T-cell (primary cell): ENCODE results near the gene OR51M1. TPM values are rescaled to one million over a fixed set of nuclear protein-coding genes. Genes with fewer than 3 reads are reported as not detected.
"Not testable (repeated sequence)": the region's sequence is repeated elsewhere in the genome, so short reads cannot be mapped to it uniquely, and the experiment has no call there.

ENCODE experiments used
- ATAC-seq, 4 experiments: fragments of 200-7000 bp in 3 of 4; fragments of 150-1000 bp in 1 of 4; cut with Tn5 transposase; replicated peaks in 1 of 4; 1 replicate in 3 of 4; 2 replicates in 1 of 4; pipeline ENCODE4 v1.10.0; 2021; ENCODE audit warnings: moderate library complexity in 3 of 4, mild to moderate bottlenecking in 2 of 4, moderate number of reproducible peaks in 1 of 4
- CTCF ChIA-PET, 2 donors: fragments of 300-600 bp; sonication (Branson Sonifier 250); formaldehyde crosslinking; loops; one replicate each; lab custom pipeline; 2022; ENCODE audit warnings: antibody characterized with exemption in 2 of 2; lab: Charles Lee
- POLR2A ChIA-PET, 2 donors: fragments of 300-600 bp; sonication (Branson Sonifier 250); formaldehyde crosslinking; loops; one replicate each; lab custom pipeline; 2022; ENCODE audit warnings: antibody characterized with exemption in 2 of 2; lab: Charles Lee
- DNase-seq, 35 experiments: peaks; one replicate each; pipeline versions ENCODE4 v3.0.0 to v3.0.0-alpha.2; 2013 to 2023
- H3K27ac ChIP-seq: one replicate; pipeline ENCODE4 v1.5.1; 2013; ENCODE audit warnings: low read length
- H3K27me3 ChIP-seq, 2 experiments: replicated peaks in 1 of 2; 1 replicate in 1 of 2; 2 replicates in 1 of 2; pipeline versions ENCODE4 v1.6.1 to v1.7.0; 2013; ENCODE audit warnings: low read length in 1 of 2, mixed read lengths in 1 of 2; ENCODE audit not compliant: control insufficient read depth in 2 of 2, insufficient read depth in 2 of 2; ENCODE audit errors: extremely low read depth in 1 of 2
- H3K36me3 ChIP-seq, 2 donors: 1 replicate in 1 of 2; 2 replicates in 1 of 2; pipeline versions ENCODE4 v1.6.1 to v1.7.0; 2013; ENCODE audit warnings: low read length in 1 of 2; ENCODE audit not compliant: control insufficient read depth in 2 of 2, insufficient read depth in 1 of 2; ENCODE audit errors: extremely low read depth in 1 of 2
- H3K4me1 ChIP-seq, 2 experiments: 1 replicate in 1 of 2; 2 replicates in 1 of 2; pipeline versions ENCODE4 v1.6.1 to v1.7.0; 2013; ENCODE audit warnings: low read length in 2 of 2, mixed read lengths in 1 of 2; ENCODE audit not compliant: insufficient read depth in 2 of 2, control insufficient read depth in 1 of 2; ENCODE audit errors: extremely low read depth in 1 of 2
- H3K4me3 ChIP-seq, 2 donors: 1 replicate in 1 of 2; 2 replicates in 1 of 2; pipeline versions ENCODE4 v1.5.1 to v1.7.0; 2013; ENCODE audit warnings: mild to moderate bottlenecking in 2 of 2, low read length in 1 of 2, moderate library complexity in 1 of 2; ENCODE audit not compliant: control insufficient read depth in 1 of 2; ENCODE audit errors: extremely low read depth in 1 of 2
- H3K9me3 ChIP-seq: 2 replicates; pipeline ENCODE4 v1.7.0; 2013
- H3K27ac Mint-ChIP-seq, 2 donors: one replicate each; pipeline ENCODE4 v1.8.0; 2020 to 2021; ENCODE audit warnings: mild to moderate bottlenecking in 2 of 2, mixed read lengths in 2 of 2
- H3K27me3 Mint-ChIP-seq, 2 donors: one replicate each; pipeline ENCODE4 v1.8.0; 2021 to 2022; ENCODE audit warnings: mixed read lengths in 2 of 2
- H3K36me3 Mint-ChIP-seq: one replicate; pipeline ENCODE4 v1.8.0; 2021; ENCODE audit warnings: mixed read lengths
- H3K4me1 Mint-ChIP-seq, 3 donors: one replicate each; pipeline ENCODE4 v1.8.0; 2020 to 2022; ENCODE audit warnings: mixed read lengths in 3 of 3, mild to moderate bottlenecking in 1 of 3
- H3K4me3 Mint-ChIP-seq, 3 donors: one replicate each; pipeline ENCODE4 v1.8.0; 2020 to 2022; ENCODE audit warnings: mild to moderate bottlenecking in 3 of 3, mixed read lengths in 3 of 3, moderate library complexity in 3 of 3
- H3K9me3 Mint-ChIP-seq, 3 donors: one replicate each; pipeline ENCODE4 v1.8.0; 2020 to 2022; ENCODE audit warnings: mixed read lengths in 3 of 3
- WGBS: methylation state at CpG from one replicate; pipeline ENCODE4 v1.1.5; 2013; ENCODE audit warnings: missing lambda C conversion rate; ENCODE audit not compliant: insufficient coverage; 5-methylcytosine and 5-hydroxymethylcytosine counted together
- total RNA-seq, 35 experiments: library from RNA in 6 of 35; stranded (reverse) in 6 of 35; fragments of 120-200 nt in 1 of 35; gene quantifications; one replicate each; pipeline versions ENCODE4 v1.2.1 to v1.2.4 and lab custom pipeline; 2013 to 2026

OR51M1 gene
- total RNA-seq, 5 donors from 2014 or later (not counting 1 experiment from before 2014, with no cell fraction given), result not detected

DNA sequence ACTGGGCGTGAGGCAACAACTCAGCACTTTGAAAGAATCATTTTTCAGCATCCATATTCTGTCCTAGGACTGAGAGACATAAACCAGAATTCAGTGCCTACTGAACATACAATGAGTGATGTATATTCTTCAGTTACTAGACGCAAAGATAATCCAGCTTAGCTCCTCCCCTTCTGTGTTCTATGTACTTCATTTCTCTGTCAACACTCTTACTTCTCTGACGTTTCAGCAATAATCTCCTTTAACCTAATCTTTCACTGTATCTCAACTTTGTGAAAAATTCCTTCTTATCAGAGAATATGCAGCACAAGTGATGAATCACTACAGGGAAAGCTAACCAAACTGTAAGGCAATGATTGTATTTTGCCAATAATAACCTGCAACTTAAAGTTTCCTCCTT, 37.8 kb upstream of the OR51M1 start:
- H3K4me1 ChIP-seq, result no peaks in the 10 kb centered on the region
- H3K36me3 ChIP-seq, result no peaks in the 10 kb centered on the region
- WGBS, result 94% methylated on average over 2 of the region's 3 CpGs
- no peak overlapping the region for H3K4me3 ChIP-seq
- ChIA-PET POLR2A (no interaction called here), CTCF (no interaction called here)
- Mint-ChIP-seq H3K36me3 (no peaks in the 10 kb centered on the region), H3K4me1 (no peaks in the 10 kb centered on the region), H3K9me3 (no peaks in the 10 kb centered on the region), H3K4me3 (no peak overlapping the region), H3K27me3 (peaks cover 3 to 19% of the 10 kb centered on the region in 2 donors), H3K27ac (no peak overlapping the region)
- no peak overlapping the region for H3K27ac ChIP-seq
- DNase-seq (no peak), ATAC-seq (no peak)
- no peaks in the 10 kb centered on the region for H3K9me3 ChIP-seq
- no peaks in the 10 kb centered on the region for H3K27me3 ChIP-seq

DNA sequence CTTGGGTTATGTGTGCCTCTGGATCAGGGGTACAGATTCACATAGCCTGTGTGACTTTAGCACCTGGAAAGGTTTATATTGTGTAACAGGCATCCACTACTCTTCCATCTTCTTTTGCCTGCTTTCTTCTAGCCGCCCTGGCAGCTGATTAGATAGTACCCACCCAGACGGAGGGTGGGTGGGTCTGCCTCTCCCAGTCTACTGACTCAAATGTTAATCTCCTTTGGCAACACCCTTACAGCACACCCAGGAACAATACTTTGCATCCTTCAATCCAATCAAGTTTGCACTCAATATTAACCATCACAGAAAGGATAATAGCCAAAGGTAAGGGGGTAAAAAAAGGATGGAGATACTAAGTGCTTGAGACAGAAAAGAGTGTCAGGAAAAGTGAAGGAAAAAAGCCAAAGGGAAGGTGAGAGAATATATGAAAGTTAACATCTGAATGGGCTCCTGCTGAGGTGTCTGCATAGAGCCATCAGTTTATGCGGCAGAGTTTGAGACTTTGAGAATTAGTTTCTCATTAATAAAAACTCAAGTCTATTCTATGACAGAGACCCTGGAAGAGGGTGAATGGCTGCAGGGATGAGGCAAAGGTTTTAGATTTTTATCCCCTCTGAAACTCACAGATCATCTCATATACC, 34.9 kb upstream of the OR51M1 start:
- no peak overlapping the region for H3K27ac ChIP-seq
- H3K4me1 Mint-ChIP-seq, result no peaks in the 10 kb centered on the region
- H3K4me3 Mint-ChIP-seq, result no peak overlapping the region
- H3K36me3 ChIP-seq, result no peaks in the 10 kb centered on the region
- no peak for DNase-seq
- peaks cover 0 to 11% (median 0%) of the 10 kb centered on the region in 3 donors for H3K9me3 Mint-ChIP-seq
- no peaks in the 10 kb centered on the region for H3K27me3 ChIP-seq
- WGBS, result no CpG with 5 or more reads among the region's 3 CpGs
- ChIA-PET POLR2A (no interaction called here), CTCF (no interaction called here)
- H3K27ac Mint-ChIP-seq, result no peak overlapping the region
- no peak for ATAC-seq
- H3K36me3 Mint-ChIP-seq, result no peaks in the 10 kb centered on the region
- no peaks in the 10 kb centered on the region for H3K4me1 ChIP-seq
- no peaks in the 10 kb centered on the region for H3K9me3 ChIP-seq
- H3K4me3 ChIP-seq, result no peak overlapping the region
- peaks cover 5 to 21% of the 10 kb centered on the region in 2 donors for H3K27me3 Mint-ChIP-seq

DNA sequence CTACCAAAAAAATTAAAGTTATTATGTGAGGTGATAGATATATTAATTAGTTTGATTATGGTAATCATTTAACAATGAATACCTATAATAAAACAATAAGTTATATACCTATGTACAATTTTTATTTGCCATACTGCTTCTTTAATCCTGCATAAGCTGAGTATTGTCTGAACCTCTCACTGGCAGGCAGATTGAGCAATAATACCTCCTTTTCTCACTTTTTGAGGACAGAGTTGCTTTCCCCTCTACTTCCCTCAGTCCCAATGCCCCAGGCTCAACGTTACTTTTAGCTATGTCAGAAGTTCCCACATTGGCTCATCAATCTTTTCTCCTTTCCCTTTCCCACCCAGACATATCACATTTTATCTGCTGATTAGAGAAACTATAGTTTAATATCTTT, 34.1 kb upstream of the OR51M1 start:
- Histone ChIP-seq H3K4me3 (no peak overlapping the region), H3K9me3 (no peaks in the 10 kb centered on the region), H3K36me3 (no peaks in the 10 kb centered on the region), H3K27me3 (peaks cover 0 to 2% of the 10 kb centered on the region in 2 experiments), H3K4me1 (no peaks in the 10 kb centered on the region), H3K27ac (no peak overlapping the region)
- Mint-ChIP-seq H3K36me3 (no peaks in the 10 kb centered on the region), H3K4me3 (no peak overlapping the region), H3K4me1 (no peaks in the 10 kb centered on the region), H3K9me3 (peaks cover 0 to 11% (median 0%) of the 10 kb centered on the region in 3 donors), H3K27me3 (peaks cover 6 to 18% of the 10 kb centered on the region in 2 donors), H3K27ac (no peak overlapping the region)
- DNase-seq (no peak), ATAC-seq (no peak)
- no CpG with 5 or more reads among the region's 1 CpG for WGBS
- CTCF ChIA-PET, result no interaction called here
- POLR2A ChIA-PET, result no interaction called here

DNA sequence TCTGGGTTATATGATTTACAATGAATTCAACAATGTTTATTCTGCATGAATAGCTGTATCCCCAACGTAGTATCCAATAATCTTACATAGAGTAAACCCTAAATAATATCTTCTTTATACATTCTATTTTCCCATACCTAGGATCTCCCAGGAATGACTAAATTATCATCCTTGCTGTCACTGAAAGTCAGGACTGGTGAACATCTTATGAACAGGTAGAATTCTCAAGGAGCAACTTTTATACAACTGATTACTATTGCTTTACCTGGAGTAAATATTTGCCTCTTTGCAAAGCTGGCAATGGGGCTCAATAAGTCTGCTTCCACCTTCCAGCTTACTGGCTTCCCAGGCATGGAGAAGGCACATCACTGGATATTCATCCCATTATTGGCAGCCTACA, 32.4 kb upstream of the OR51M1 start, which contains the start of gene OR51B6:
Gene OR51B6 (plus strand): TSS at position 301 of the 400 bp plus-strand sequence. CDS start 0 bp downstream, at position 301.
- ATAC-seq, result no peak
- H3K4me1 ChIP-seq, result no peaks in the 10 kb centered on the region

DNA sequence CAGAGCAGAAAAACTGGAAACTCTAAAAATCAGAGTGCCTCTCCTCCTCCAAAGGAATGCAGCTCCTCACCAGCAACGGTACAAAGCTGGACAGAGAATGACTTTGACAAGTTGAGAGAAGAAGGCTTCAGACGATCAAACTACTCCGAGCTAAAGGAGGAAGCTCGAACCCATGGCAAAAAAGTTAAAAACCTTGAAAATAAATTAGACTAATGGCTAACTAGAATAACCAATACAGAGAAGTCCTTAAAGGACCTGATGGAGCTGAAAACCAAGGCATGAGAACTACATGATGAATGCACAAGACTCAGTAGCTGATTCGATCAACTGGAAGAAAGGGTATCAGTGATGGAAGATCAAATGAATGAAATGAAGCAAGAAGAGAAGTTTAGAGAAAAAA, 27.6 kb upstream of the OR51M1 start:
- peaks cover 9 to 13% of the 10 kb centered on the region in 2 donors for H3K27me3 Mint-ChIP-seq
- H3K9me3 ChIP-seq, H3K4me3 Mint-ChIP-seq, H3K27ac ChIP-seq, H3K4me3 ChIP-seq, H3K4me1 Mint-ChIP-seq, H3K4me1 ChIP-seq, H3K36me3 ChIP-seq, H3K27ac Mint-ChIP-seq, H3K36me3 Mint-ChIP-seq, DNase-seq, ATAC-seq, CTCF ChIA-PET, POLR2A ChIA-PET, H3K27me3 ChIP-seq: not testable (repeated sequence)
- WGBS, result no CpG with 5 or more reads among the region's 5 CpGs
- peaks cover 0 to 11% (median 5%) of the 10 kb centered on the region in 3 donors for H3K9me3 Mint-ChIP-seq

More for the DNA sequence above, 32.4 kb upstream of the OR51M1 start, which contains the start of gene OR51B6:
- peaks cover 0 to 3% of the 10 kb centered on the region in 2 experiments for H3K27me3 ChIP-seq
- Mint-ChIP-seq H3K4me3 (no peak within 1 kb of the TSS), H3K9me3 (peaks cover 0 to 11% (median 2%) of the 10 kb centered on the region in 3 donors), H3K27ac (no peak within 1 kb of the TSS), H3K36me3 (no peaks in the 10 kb centered on the region), H3K4me1 (no peaks in the 10 kb centered on the region), H3K27me3 (peaks cover 9 to 18% of the 10 kb centered on the region in 2 donors)
- H3K4me3 ChIP-seq, result no peak within 1 kb of the TSS
- DNase-seq, result no peak
- no peaks in the 10 kb centered on the region for H3K36me3 ChIP-seq
- H3K9me3 ChIP-seq, result no peaks in the 10 kb centered on the region
- POLR2A ChIA-PET, result interaction anchor here in 1 of 2 donors (0.9 kb wide), 1 partner anchor 9 kb away, joined by 3 read pairs; no protein-coding TSS in a partner anchor
- H3K27ac ChIP-seq, result no peak within 1 kb of the TSS
- CTCF ChIA-PET, result no interaction called here
- WGBS, result 0% methylated on average over 1 of the region's 1 CpG

DNA sequence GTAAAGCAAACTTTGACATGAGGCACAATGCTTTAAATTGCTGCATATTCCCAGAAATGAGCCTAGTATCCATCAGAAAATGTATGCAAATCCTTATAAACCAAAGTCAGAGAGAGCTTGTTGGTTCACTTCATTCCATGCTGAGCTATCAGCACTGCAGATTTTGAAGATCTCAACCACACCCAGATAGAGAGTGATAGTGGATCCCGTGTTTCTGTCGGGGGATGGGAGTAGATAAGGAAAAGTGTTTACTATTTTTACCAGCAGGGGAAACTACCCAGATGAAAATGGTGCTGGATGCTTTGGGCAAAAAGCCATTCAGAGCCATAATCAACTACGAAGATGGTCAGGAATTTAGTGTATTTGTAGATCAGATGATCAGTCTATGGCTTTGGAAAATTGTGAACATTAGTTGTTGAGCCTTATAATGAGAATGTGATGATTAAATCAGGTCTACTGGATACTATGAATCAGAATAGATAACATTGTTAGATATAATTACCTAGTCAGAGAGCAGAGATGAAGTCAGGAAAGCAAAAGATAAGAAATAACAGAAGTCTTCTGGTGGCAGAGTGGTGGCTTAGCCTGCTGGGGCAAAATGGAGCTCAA, 21.5 kb upstream of the OR51M1 start:
- H3K27me3 Mint-ChIP-seq, result peaks cover 3 to 9% of the 10 kb centered on the region in 2 donors
- no peaks in the 10 kb centered on the region for H3K4me1 ChIP-seq
- DNase-seq (no peak), ATAC-seq (no peak)
- peaks cover 0 to 4% (median 2%) of the 10 kb centered on the region in 3 donors for H3K9me3 Mint-ChIP-seq
- H3K27ac Mint-ChIP-seq, result no peak overlapping the region
- WGBS, result 71% methylated on average over 1 of the region's 3 CpGs
- no peaks in the 10 kb centered on the region for H3K9me3 ChIP-seq
- ChIA-PET CTCF (no interaction called here), POLR2A (no interaction called here)
- no peaks in the 10 kb centered on the region for H3K36me3 ChIP-seq
- H3K4me3 ChIP-seq, result no peak overlapping the region
- no peaks in the 10 kb centered on the region for H3K27me3 ChIP-seq
- no peak overlapping the region for H3K27ac ChIP-seq
- no peak overlapping the region for H3K4me3 Mint-ChIP-seq
- H3K36me3 Mint-ChIP-seq, result no peaks in the 10 kb centered on the region
- H3K4me1 Mint-ChIP-seq, result no peaks in the 10 kb centered on the region
